ENCODE results near the gene PLA2G6. TPM values are rescaled to one million over a fixed set of nuclear protein-coding genes. Genes with fewer than 3 reads are reported as not detected.
"Not testable (repeated sequence)": the region's sequence is repeated elsewhere in the genome, so short reads cannot be mapped to it uniquely, and the experiment has no call there.

Gene PLA2G6
- total RNA-seq, 1 donor from 2014 or later = 49.7 TPM

DNA sequence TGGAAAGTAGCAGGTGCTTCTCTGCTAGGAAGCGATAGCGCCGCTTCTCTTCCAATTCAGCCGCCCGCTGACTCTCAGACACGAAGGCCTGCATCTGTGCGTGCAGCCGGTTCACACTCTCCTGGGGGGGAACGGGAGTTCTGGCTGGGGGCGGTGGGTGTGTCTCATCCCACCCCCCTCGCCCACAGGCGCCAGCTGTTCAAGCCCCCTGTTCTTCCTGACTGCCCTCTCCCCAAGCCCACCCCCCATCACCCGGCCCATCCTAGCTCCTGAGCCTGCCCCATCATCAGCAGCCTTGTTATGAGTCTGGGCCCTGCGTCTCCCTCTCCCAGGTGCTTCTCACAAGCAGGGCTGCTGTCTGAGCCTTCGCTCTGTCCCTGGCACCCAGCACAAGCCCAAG is 84.6 kb downstream of the PLA2G6 start:
- intact Hi-C loops (cut with micrococcal nuclease) = no loop called here

GRCh38 chr22:38089474-38089851 is 92.2 kb downstream of the PLA2G6 start:
- intact Hi-C loops (cut with micrococcal nuclease) = no loop called here

DNA sequence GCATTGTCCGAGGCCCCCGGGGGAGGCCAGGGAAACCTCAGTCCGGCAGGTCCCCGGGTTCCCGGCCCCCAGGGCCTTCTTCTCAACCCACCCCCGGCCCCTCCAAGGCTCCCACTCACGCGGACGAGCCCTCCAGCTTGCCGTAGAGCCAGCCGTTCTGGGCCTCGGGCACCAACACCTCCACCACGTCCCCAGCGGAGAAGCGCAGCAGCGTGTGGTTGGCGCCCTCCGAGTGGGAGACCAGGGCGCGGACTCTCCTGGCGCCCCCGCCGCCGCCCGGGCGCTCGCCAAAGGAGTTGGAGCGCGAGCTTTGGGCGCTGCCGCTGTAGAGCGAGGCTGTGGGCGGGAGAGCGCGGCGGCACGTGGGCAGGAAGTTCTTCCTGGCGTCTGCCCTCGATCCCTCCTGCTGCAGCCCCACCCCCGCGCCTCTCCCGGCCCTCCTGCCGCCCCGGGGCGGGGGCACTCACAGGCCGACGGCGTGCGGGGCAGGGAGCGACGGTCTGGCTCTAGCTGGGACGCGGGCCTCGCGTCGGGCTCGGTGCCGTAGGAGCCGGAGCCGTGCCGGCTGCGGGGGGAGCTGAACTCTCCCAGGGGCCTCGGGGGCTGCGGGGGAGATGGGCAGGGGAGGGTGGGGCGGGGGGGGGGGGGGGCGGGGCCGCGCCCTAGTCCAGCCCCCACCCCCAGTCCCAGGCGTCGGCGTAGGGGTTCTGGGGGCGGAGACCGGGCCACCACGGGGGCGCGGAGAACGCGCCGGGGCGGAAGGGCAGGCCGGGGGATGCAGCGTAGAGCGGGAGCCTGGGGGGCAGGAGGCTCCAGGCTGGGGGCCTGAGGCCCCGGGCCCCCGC is 92.8 kb downstream of the PLA2G6 start:
- intact Hi-C loops (cut with micrococcal nuclease) = no loop called here

- intact Hi-C loops (cut with micrococcal nuclease) = no loop called here
Measured at GRCh38 chr22:38087855-38088254, 93.8 kb downstream of the PLA2G6 start.

- intact Hi-C loops (cut with micrococcal nuclease) = no loop called here
Measured at GRCh38 chr22:38086942-38087341, 94.7 kb downstream of the PLA2G6 start.

GRCh38 chr22:38086001-38086845 is 95.4 kb downstream of the PLA2G6 start:
- intact Hi-C loops (cut with micrococcal nuclease) = no loop called here

GRCh38 chr22:38085501-38085900 is 96.1 kb downstream of the PLA2G6 start:
- intact Hi-C loops (cut with micrococcal nuclease) = no loop called here

- intact Hi-C loops (cut with micrococcal nuclease) = no loop called here
Measured at GRCh38 chr22:38085056-38085455, 96.6 kb downstream of the PLA2G6 start.

- intact Hi-C loops (cut with micrococcal nuclease) = no loop called here
Measured at GRCh38 chr22:38083931-38084631, 97.5 kb downstream of the PLA2G6 start, which contains the start of gene SLC16A8. SLC16A8 (minus strand) TSS chr22:38084184; CDS start chr22:38082873, 1,311 bp downstream.

DNA sequence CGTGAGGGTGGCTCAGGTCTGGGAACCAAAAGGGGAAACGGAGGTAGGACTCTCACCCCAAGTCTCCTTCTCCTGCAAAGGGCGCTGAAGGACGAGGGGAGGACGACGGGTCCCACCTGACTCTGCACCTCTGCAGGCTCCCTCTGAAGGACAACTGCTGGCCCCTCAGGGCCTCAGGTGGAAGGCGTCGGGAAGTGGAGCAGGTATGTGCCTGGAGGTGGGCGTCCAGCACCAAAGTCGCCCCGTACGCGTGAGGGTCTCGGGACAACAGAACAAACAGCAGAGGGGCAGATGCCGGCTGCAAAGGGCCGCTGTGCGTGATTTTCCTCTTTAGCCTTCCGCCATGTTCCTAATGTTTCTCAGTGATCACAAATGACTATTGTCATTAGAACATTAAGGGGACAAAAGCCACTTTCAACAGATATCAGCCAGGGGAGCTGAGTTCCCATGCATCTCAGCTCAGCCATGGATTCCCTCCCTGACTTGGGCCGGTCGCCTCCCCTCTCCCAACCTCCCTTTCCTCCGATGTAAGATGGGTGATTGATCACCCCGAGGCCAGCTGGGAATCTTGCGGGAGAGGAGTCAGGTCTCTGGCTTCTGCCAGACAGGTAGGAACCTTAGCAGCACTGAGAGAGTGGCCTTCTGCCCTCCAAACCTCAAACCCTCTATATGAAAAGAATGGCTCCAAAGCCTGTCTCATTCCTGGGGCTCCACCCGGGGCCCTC is 98.5 kb downstream of the PLA2G6 start:
- intact Hi-C loops (cut with micrococcal nuclease) = no loop called here

- intact Hi-C loops (cut with micrococcal nuclease) = no loop called here
Measured at GRCh38 chr22:38081941-38082828, 99.4 kb downstream of the PLA2G6 start.

- intact Hi-C loops (cut with micrococcal nuclease) = no loop called here
Measured at GRCh38 chr22:38081636-38081940, 100.0 kb downstream of the PLA2G6 start.

GRCh38 chr22:38080850-38081635 is 100.6 kb downstream of the PLA2G6 start:
- intact Hi-C loops (cut with micrococcal nuclease) = no loop called here

- intact Hi-C loops (cut with micrococcal nuclease) = no loop called here
Measured at GRCh38 chr22:38080474-38080849, 101.2 kb downstream of the PLA2G6 start.

- intact Hi-C loops (cut with micrococcal nuclease) = no loop called here
Measured at GRCh38 chr22:38079804-38080203, 101.8 kb downstream of the PLA2G6 start.

DNA sequence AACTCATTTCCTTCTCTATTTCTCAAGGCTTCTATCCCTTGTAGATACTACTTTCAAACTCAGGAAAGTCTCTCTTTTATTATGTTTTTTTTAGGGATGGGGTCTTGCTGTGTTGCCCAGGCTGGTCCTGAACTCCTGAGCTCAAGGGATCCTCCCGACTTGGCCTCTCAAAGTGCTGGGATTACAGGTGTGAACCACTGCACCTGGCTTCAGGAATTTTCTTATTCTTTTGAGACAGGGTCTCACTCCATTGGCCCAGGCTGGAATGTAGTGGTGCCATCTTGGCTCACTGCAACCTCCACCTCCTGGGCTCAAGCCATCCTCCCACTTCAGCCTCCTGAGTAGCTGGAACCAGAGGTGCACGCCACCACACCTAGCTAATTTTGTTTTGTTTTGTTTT is 102.4 kb downstream of the PLA2G6 start:
- intact Hi-C loops (cut with micrococcal nuclease) = not testable (repeated sequence)

DNA sequence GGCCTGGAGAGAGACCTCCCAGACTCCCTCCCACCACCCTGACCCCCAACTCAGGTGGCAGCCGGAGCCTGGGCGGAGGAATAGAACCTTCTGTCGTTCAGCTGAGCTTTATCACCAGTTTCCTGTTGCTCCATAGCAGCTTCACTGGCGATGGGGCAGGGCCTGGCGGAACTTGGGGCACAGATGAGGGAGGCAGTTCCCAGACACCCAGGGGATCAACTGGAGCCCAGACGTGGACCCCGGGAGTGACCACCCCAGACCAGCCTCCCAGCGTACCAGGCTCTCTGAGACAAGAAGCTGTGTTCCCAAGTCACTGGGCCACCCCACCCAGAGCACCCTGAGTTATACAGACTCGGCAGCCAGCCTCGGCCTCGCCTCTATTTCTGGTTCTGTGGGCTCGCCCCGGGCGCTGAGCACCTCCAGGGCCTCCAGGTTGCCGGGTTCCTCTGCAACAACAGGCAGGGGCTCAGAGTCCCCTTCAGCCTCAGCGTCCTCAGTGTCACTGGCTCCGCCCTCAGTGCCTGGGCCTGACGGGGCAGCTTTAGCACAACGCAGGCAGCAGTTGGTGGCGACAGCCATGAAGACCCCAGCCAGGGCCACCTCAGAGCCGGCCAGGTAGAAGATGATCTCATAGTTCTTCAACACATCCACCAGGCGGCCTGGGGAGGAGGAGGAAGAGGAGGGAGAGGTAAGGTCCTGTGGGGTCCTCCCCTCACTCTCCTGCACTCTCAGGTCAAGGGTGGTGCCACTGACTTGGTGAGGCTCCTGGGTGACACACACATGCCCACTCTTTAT is 103.4 kb downstream of the PLA2G6 start:
- intact Hi-C loops (cut with micrococcal nuclease) = no loop called here

DNA sequence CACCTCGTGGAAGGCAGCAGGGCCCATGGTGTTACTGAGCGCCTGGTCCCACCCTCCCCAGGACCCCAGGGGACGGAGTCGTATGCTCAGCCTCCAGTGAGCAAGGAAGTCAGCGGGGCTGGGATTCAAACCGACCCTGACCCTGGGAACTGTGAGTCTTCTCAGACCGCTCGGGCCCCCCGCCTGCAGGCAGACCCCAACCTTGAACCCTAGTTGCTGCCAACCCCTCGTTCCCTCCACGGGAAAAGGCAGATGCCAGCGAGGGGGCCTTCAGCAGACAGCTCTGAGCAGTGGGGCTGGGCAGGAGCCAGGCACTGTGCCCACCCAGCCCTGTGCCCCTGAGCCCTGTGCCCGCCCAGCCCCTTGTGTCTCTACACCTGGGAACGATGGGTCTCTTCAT is 104.0 kb downstream of the PLA2G6 start:
- intact Hi-C loops (cut with micrococcal nuclease) = no loop called here

DNA sequence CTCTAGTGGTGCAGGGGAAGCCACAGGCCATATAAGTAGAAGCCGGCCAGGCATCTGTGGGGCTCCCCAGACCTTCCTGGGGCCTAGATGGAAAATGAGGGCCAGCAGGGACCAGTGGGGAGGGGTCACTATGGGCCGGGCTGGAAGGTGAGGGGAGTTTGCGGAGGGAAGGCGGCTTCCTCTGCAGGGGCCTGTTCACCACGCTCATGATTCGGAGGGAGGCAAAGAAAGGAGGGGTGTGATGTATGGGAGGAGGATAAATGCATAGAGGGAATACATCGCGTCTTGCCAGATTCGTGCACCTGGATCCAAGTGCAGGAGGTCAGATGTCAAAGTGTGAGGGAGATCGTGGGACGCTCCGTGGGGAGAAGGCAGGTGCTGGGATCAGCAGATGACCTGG is 104.5 kb downstream of the PLA2G6 start:
- intact Hi-C loops (cut with micrococcal nuclease) = no loop called here

Measured in T-helper 1 cell treated with Interleukin-12 subunit alpha and Interleukin-12 subunit beta and Interleukin-4 antibody, amounts not matched to agents 30 ng/mL and 1 ng/mL, for 36 hours (primary cell).